Measurements from ENCODE around the gene SPIN1.

- TF ChIP-seq POLR2A (IDR thresholded peaks at IDR 0.05; ENCODE audit: low read length) (no peak), GATA1 (IDR thresholded peaks at IDR 0.05; ENCODE audit: low read depth, low read length) (no peak)
These were observed 76.6 kb downstream of the SPIN1 start for GRCh38 chr9:88464851-88465250.

All from erythroblast (primary cell).